ENCODE results near the gene FOXN3. TPM values are rescaled to one million over a fixed set of nuclear protein-coding genes. Genes with fewer than 3 reads are reported as not detected.
"Not testable (repeated sequence)": the region's sequence is repeated elsewhere in the genome, so short reads cannot be mapped to it uniquely, and the experiment has no call there.

The FOXN3 gene
- polyA plus RNA-seq, 3 donors = 26.9 to 32.0 (median 27.8) TPM

GRCh38 chr14:89167705-89168104 is 249.3 kb downstream of the FOXN3 start:
- DNase-seq = no peak

GRCh38 chr14:89166633-89167032 is 250.4 kb downstream of the FOXN3 start:
- DNase-seq = no peak

GRCh38 chr14:89165189-89166181 is 251.5 kb downstream of the FOXN3 start:
- DNase-seq = no peak

- DNase-seq = no peak
Measured at GRCh38 chr14:89164168-89165073, 252.6 kb downstream of the FOXN3 start.

- no peak for DNase-seq
Measured at GRCh38 chr14:89163031-89163636, 253.9 kb downstream of the FOXN3 start.

- DNase-seq = no peak
Measured at GRCh38 chr14:89162586-89162985, 254.4 kb downstream of the FOXN3 start.

GRCh38 chr14:89160437-89160836 is 256.6 kb downstream of the FOXN3 start:
- no peak for DNase-seq

GRCh38 chr14:89158701-89159100 is 258.3 kb downstream of the FOXN3 start:
- DNase-seq = no peak

GRCh38 chr14:89158104-89158503 is 258.9 kb downstream of the FOXN3 start:
- DNase-seq = not testable (repeated sequence)

- no peak for DNase-seq
Measured at GRCh38 chr14:89155491-89155890, 261.5 kb downstream of the FOXN3 start.

GRCh38 chr14:89151693-89152092 is 265.3 kb downstream of the FOXN3 start:
- not testable (repeated sequence) for DNase-seq

- DNase-seq = no peak
Measured at GRCh38 chr14:89146274-89146673, 270.8 kb downstream of the FOXN3 start.

GRCh38 chr14:89144642-89145041 is 272.4 kb downstream of the FOXN3 start:
- no peak for DNase-seq

- DNase-seq = no peak
Measured at GRCh38 chr14:89144066-89144465, 273.0 kb downstream of the FOXN3 start.

GRCh38 chr14:89143595-89143994 is 273.4 kb downstream of the FOXN3 start:
- no peak for DNase-seq

- no peak for DNase-seq
Measured at GRCh38 chr14:89142366-89142765, 274.7 kb downstream of the FOXN3 start.

GRCh38 chr14:89141862-89142261 is 275.2 kb downstream of the FOXN3 start:
- DNase-seq = no peak

- DNase-seq = no peak
Measured at GRCh38 chr14:89140326-89140725, 276.7 kb downstream of the FOXN3 start.

- DNase-seq = no peak
Measured at GRCh38 chr14:89139404-89140247, 277.4 kb downstream of the FOXN3 start.

- DNase-seq = no peak
Measured at GRCh38 chr14:89138846-89139245, 278.2 kb downstream of the FOXN3 start.

GRCh38 chr14:89137526-89138163 is 279.4 kb downstream of the FOXN3 start:
- DNase-seq = no peak
